NCI-H446 treated with DMSO at 0.1 percent for 48 hours (cell line): ENCODE data around the gene MIER2.

ENCODE experiments used
- DNase-seq: peaks from one replicate; lab custom pipeline; 2025; lab: John Stamatoyannopoulos, UW

The MIER2 gene

GRCh38 chr19:377801-378581, 33.4 kb upstream of the MIER2 start:
- DNase-seq, result no peak

GRCh38 chr19:376111-376470, 31.5 kb upstream of the MIER2 start:
- no peak for DNase-seq

- no peak for DNase-seq
Measured at GRCh38 chr19:375395-376110, 31.0 kb upstream of the MIER2 start.

- DNase-seq, result no peak
Measured at GRCh38 chr19:374886-375235, 30.3 kb upstream of the MIER2 start.

- DNase-seq, result peak; percentile 9
Measured at GRCh38 chr19:374183-374885, 29.7 kb upstream of the MIER2 start.

GRCh38 chr19:373391-374182, 29.0 kb upstream of the MIER2 start:
- DNase-seq, result no peak

- DNase-seq, result peak; percentile 89
Measured at GRCh38 chr19:372306-372890, 27.8 kb upstream of the MIER2 start.

GRCh38 chr19:371501-372168, 27.0 kb upstream of the MIER2 start:
- no peak for DNase-seq

- DNase-seq, result no peak
Measured at GRCh38 chr19:370641-371330, 26.2 kb upstream of the MIER2 start.

GRCh38 chr19:369876-370275, 25.3 kb upstream of the MIER2 start:
- no peak for DNase-seq

- no peak for DNase-seq
Measured at GRCh38 chr19:369256-369655, 24.7 kb upstream of the MIER2 start.

GRCh38 chr19:368630-369024, 24.0 kb upstream of the MIER2 start:
- no peak for DNase-seq

GRCh38 chr19:367963-368629, 23.5 kb upstream of the MIER2 start:
- DNase-seq, result no peak

GRCh38 chr19:367561-367960, 23.0 kb upstream of the MIER2 start:
- no peak for DNase-seq

- no peak for DNase-seq
Measured at GRCh38 chr19:366951-367350, 22.4 kb upstream of the MIER2 start.

GRCh38 chr19:366205-366783, 21.7 kb upstream of the MIER2 start:
- no peak for DNase-seq

- no peak for DNase-seq
Measured at GRCh38 chr19:364496-365287, 20.1 kb upstream of the MIER2 start.

- no peak for DNase-seq
Measured at GRCh38 chr19:362683-363082, 18.1 kb upstream of the MIER2 start.

GRCh38 chr19:362154-362553, 17.6 kb upstream of the MIER2 start:
- no peak for DNase-seq
